D721Med (cell line): Measurements from ENCODE around the gene ZNF586.
"Not testable (repeated sequence)": the region's sequence is repeated elsewhere in the genome, so short reads cannot be mapped to it uniquely, and the experiment has no call there.

Experiments used
- DNase-seq: peaks from one replicate; pipeline ENCODE4 v3.0.0; 2011; ENCODE audit warnings: low spot score; ENCODE audit not compliant: insufficient read length
- FAIRE-seq: peaks from 2 replicates; lab custom pipeline; 2011; peaks lifted over from hg19 to GRCh38; lab: Jason Lieb, UNC
- TF ChIP-seq, protein P1 (sequence below): IDR thresholded peaks from 2 replicates; pipeline ENCODE4 v1.5.1; 2012; ENCODE audit warnings: mild to moderate bottlenecking, control low read depth; ENCODE audit not compliant: insufficient read depth; ENCODE audit errors: missing control alignments

Gene ZNF586

DNA sequence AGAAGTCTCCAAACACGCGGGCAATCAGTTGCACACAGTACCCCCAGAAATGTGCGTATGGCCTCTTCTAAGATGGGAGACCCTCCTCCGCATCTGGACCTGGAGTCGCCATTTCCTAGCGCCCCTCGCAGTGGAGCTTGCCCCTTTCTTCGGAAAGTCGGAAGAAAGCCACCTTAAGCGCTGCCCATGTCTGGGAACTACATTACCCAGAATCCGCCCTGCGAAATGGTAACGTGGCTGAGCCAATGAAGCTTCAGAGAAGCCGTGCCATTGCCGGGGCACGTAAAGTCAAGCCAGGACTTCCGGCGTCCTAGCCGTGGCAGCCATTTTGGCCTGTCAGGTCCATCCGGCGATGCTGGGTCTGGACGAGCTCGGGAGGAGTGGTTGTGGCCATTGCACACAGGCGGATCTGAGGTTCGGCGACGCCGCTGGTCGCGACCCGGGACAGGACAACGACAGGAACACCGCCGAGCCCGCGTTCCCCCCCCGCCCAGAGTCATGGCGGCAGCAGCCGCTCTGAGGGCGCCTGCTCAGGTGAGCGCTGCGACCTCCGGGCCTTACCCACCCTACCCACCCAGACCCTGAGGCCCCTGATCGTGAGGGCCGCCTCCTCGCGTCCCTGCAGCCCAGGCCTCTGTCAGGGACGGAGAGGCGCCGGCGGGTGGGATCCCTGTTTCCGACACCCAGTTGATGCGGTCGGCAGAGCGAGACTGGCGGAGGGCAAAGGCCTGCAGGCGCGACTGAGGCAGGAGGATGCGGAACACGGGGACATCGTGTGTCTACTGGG lies at the start of gene ZNF586:
Gene ZNF586 (plus strand): TSS at position 332 of the 787 bp plus-strand sequence. CDS start 167 bp downstream, at position 499.
- DNase-seq (peak; percentile 94), FAIRE-seq (peak; percentile 38)
- TF ChIP-seq, protein P1, sequence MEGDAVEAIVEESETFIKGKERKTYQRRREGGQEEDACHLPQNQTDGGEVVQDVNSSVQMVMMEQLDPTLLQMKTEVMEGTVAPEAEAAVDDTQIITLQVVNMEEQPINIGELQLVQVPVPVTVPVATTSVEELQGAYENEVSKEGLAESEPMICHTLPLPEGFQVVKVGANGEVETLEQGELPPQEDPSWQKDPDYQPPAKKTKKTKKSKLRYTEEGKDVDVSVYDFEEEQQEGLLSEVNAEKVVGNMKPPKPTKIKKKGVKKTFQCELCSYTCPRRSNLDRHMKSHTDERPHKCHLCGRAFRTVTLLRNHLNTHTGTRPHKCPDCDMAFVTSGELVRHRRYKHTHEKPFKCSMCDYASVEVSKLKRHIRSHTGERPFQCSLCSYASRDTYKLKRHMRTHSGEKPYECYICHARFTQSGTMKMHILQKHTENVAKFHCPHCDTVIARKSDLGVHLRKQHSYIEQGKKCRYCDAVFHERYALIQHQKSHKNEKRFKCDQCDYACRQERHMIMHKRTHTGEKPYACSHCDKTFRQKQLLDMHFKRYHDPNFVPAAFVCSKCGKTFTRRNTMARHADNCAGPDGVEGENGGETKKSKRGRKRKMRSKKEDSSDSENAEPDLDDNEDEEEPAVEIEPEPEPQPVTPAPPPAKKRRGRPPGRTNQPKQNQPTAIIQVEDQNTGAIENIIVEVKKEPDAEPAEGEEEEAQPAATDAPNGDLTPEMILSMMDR = no peak

DNA sequence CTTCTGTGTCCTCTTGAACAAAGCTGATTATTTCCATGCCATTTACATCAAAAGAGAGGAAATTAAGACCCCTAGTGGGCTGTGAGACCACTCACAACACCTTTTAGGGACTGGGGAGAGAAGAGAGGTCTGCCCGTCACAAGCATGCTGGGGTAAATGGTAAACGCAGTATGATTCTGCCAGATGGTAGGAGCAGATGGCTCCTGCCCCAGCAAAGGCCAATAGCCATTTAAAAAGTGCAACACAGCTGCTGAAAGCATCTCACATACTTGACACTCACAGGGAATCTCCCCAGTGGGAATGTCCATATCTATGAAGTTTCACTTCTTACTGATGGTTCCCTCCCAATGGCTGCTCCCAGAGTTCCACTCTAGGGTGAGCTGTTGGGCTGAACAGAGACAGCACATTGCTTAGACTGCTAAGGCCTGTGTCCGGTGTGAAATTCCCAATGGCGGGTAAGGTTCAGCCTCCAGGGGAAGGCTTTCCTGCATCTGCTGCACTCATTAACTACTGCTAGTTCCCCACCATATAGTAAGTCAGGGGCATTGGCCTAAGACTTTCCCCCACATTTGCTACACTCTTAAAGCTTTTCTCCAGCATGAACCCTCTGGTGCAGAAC lies 49.5 kb upstream of the ZNF586 start:
- TF ChIP-seq, protein P1 = no peak
- no peak for DNase-seq
- FAIRE-seq = no peak

DNA sequence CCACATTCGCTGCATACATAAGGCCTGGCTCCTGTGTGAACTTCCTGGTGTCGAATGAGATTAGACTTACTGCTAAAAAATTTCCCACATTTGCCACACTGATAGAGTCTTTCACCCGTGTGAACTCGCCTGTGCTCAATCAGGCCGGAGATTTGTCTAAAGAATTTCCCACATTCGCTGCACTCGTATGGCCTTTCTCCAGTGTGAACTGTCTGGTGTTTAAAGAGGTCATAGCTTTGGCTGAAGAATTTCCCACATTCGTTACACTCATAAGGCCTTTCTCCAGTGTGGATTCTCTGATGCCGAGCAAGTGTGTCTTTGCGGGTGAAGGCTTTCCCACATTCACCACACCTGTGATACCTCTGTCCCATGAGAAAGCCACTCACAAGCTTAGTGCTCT lies 48.6 kb upstream of the ZNF586 start:
- FAIRE-seq (no peak), DNase-seq (no peak)
- TF ChIP-seq, protein P1 = no peak

DNA sequence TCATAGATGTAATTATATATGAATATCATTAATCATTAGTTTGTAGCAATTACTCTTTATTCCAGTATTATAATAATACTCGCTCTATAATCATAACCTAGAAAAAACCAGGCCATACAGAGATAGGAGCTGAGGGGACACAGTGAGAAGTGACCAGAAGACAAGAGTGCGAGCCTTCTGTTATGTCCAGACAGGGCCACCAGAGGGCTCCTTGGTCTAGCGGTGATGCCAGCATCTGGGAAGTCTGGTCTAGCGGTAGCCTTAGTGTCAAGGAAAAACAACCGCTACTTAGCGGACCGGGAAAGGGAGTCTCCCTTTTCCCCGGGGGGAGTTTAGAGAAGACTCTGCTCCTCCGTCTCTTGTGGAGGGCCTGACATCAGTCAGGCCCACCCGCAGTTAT lies 31.2 kb upstream of the ZNF586 start:
- not testable (repeated sequence) for FAIRE-seq, DNase-seq
- TF ChIP-seq, protein P1 = peak; percentile 37

DNA sequence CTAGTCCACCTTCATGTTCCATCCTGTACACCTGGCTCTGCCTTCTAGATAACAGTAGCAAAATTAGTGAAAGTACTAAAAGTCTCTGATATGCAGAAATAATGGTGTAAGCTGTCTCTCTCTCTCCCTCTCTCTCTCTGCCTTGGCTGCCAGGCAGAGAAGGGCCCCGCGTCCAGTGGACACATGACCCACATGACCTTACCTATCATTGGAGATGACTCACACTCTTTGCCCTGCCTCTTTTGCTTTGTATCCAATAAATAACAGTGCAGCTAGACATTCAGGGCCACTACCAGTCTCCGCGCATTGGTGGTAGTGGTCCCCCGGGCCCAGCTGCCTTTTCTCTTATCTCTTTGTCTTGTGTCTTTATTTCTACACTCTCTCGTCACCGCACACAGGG lies 30.7 kb upstream of the ZNF586 start:
- not testable (repeated sequence) for DNase-seq, FAIRE-seq

DNA sequence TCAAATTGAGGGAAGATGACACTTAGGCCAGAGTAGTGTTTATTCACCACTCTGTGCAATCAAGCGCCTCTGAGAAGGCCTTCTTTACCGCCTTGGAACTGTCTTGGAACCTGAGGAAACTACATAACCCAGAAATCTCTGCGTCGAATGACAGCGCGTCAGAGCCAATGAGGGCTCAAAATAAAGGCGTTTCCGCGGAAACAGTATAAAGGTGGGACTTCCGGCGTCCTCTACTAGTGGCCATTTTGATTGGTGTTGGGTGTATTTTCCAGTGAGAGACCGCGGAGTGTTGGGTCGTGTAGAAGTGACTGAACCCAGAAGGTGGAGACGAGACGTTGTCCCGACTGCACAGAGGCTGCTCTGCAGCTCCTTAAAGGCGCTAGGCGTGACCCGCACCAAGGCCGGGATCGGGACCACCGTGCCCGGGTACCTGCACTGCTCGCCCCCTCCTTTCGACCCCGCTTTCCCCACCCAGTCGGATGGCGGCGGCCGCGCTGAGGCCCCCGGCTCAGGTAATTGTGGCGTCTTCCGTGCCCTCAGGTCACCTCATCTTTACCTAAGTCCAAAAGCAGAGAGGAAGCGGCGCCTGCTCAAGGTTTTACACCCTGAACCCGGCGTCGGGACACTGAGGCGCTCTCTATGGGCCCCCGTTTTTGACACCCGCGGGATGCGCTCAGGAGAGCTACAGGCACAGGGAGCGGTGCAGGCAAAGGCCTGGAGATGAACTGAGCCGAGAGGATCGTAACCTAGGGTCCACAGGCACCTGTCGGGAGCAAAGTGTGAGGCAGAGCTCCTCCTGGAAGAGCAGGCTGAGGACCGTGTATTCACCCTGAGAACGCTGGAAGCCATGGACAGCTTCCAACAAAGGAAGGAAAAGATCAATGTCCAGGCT lies 22.6 kb upstream of the ZNF586 start, which contains the start of gene ZNF776:
Gene ZNF776 (plus strand): TSS at position 236 of the 892 bp plus-strand sequence. CDS start 244 bp downstream, at position 480.
- TF ChIP-seq, protein P1 = no peak
- FAIRE-seq = peak; percentile 89
- DNase-seq = peak; percentile 90

DNA sequence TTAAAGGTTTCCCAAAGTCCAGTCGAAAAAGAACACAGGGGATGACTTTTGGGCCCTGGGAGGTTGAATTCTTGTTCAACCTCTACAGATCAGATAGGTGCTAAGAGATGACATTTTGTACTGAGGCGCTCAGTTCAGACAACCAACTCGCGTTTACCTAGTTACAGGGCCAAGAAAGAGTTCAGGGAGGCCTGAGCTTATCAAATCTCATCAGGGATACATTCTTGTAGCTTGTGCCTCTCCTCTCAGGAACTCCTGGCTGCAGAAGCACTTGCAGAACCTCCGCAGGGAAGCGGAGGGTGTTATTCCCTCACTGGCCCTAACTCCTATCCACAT lies 22.0 kb upstream of the ZNF586 start:
- no peak for DNase-seq
- TF ChIP-seq, protein P1 = no peak
- no peak for FAIRE-seq
